GM19455 (cell line): ENCODE data around the gene OR10P1.
"Not testable (repeated sequence)": the region's sequence is repeated elsewhere in the genome, so short reads cannot be mapped to it uniquely, and the experiment has no call there.

Experiments
- ATAC-seq: cut with Tn5 transposase; IDR thresholded peaks from one replicate; pipeline ENCODE4 v1.9.1; 2021; ENCODE audit not compliant: unreplicated experiment

Gene OR10P1

GRCh38 chr12:55636853-55637252 is at the start of gene OR10P1:
Gene OR10P1 (plus strand): TSS chr12:55636892. CDS start chr12:55636892, 0 bp downstream.
- ATAC-seq, result no peak

GRCh38 chr12:55590152-55590551 is 46.5 kb upstream of the OR10P1 start:
- ATAC-seq, result not testable (repeated sequence)

GRCh38 chr12:55607821-55608594 is 28.7 kb upstream of the OR10P1 start:
- no peak for ATAC-seq

- ATAC-seq, result no peak
Measured at GRCh38 chr12:55610598-55610997, 26.1 kb upstream of the OR10P1 start.

GRCh38 chr12:55612646-55613045 is 24.0 kb upstream of the OR10P1 start:
- no peak for ATAC-seq

GRCh38 chr12:55614764-55615163 is 21.9 kb upstream of the OR10P1 start:
- ATAC-seq, result no peak

- ATAC-seq, result peak; percentile 84
Measured at GRCh38 chr12:55619354-55620138, 17.1 kb upstream of the OR10P1 start.

GRCh38 chr12:55624056-55624455 is 12.6 kb upstream of the OR10P1 start:
- no peak for ATAC-seq

GRCh38 chr12:55626154-55626553 is 10.5 kb upstream of the OR10P1 start:
- no peak for ATAC-seq

GRCh38 chr12:55629058-55629841 is 7.4 kb upstream of the OR10P1 start:
- ATAC-seq, result no peak

- ATAC-seq, result no peak
Measured at GRCh38 chr12:55631056-55631455, 5.6 kb upstream of the OR10P1 start.

- ATAC-seq, result no peak
Measured at GRCh38 chr12:55631733-55632132, 5.0 kb upstream of the OR10P1 start.

GRCh38 chr12:55633151-55633550 is 3.5 kb upstream of the OR10P1 start:
- ATAC-seq, result no peak

- ATAC-seq, result no peak
Measured at GRCh38 chr12:55636116-55636655, 506 bp upstream of the OR10P1 start.

- no peak for ATAC-seq
Measured at GRCh38 chr12:55637467-55637866, 775 bp downstream of the OR10P1 start.

GRCh38 chr12:55641595-55641994 is 4.9 kb downstream of the OR10P1 start:
- ATAC-seq, result no peak

- ATAC-seq, result no peak
Measured at GRCh38 chr12:55642267-55642666, 5.6 kb downstream of the OR10P1 start.

- no peak for ATAC-seq
Measured at GRCh38 chr12:55642669-55643068, 6.0 kb downstream of the OR10P1 start.

- ATAC-seq, result no peak
Measured at GRCh38 chr12:55644591-55644990, 7.9 kb downstream of the OR10P1 start.

GRCh38 chr12:55647027-55647426 is 10.3 kb downstream of the OR10P1 start:
- no peak for ATAC-seq

- not testable (repeated sequence) for ATAC-seq
Measured at GRCh38 chr12:55650620-55651298, 14.1 kb downstream of the OR10P1 start.
